GM23248 (cell line): ENCODE results near the gene TENM4. TPM values are rescaled to one million over a fixed set of nuclear protein-coding genes. Genes with fewer than 3 reads are reported as not detected.

Source experiments
- DNase-seq: peaks from one replicate; pipeline ENCODE4 v3.0.0-alpha.2; 2015
- H2AFZ ChIP-seq: fragments of 200-600 bp; sonication (generic); 2 replicates; pipeline ENCODE4 v1.6.1; 2016; ENCODE audit warnings: antibody characterized with exemption
- H3F3A ChIP-seq: fragments of 200-600 bp; sonication (generic); 2 replicates; pipeline ENCODE4 v1.6.1; 2016; ENCODE audit warnings: mild to moderate bottlenecking, antibody characterized with exemption, mixed run types; ENCODE audit not compliant: insufficient read depth
- H3K27ac ChIP-seq: fragments of 200-600 bp; sonication (generic); 2 replicates; pipeline ENCODE4 v1.5.1; 2016; ENCODE audit warnings: mild to moderate bottlenecking
- H3K27me3 ChIP-seq: fragments of 200-600 bp; sonication (generic); replicated peaks from 2 replicates; pipeline ENCODE4 v1.6.1; 2016; ENCODE audit warnings: mild to moderate bottlenecking; ENCODE audit not compliant: insufficient read depth
- H3K36me3 ChIP-seq: fragments of 200-600 bp; sonication (generic); 2 replicates; pipeline ENCODE4 v1.6.1; 2016; ENCODE audit warnings: low read depth, mild to moderate bottlenecking
- H3K4me1 ChIP-seq: fragments of 200-600 bp; sonication (generic); 2 replicates; pipeline ENCODE4 v1.6.1; 2016; ENCODE audit warnings: mild to moderate bottlenecking; ENCODE audit not compliant: insufficient read depth
- H3K4me2 ChIP-seq: fragments of 200-600 bp; sonication (generic); one replicate; pipeline ENCODE4 v1.6.1; 2016; ENCODE audit warnings: mild to moderate bottlenecking; ENCODE audit not compliant: unreplicated experiment
- H3K4me3 ChIP-seq: fragments of 200-600 bp; sonication (generic); 2 replicates; pipeline ENCODE4 v1.5.1; 2016; ENCODE audit warnings: mild to moderate bottlenecking
- H3K79me2 ChIP-seq: fragments of 200-600 bp; sonication (generic); 2 replicates; pipeline ENCODE4 v1.6.1; 2016; ENCODE audit warnings: mild to moderate bottlenecking; ENCODE audit not compliant: insufficient read depth
- H3K9ac ChIP-seq: fragments of 200-600 bp; sonication (generic); 2 replicates; pipeline ENCODE4 v1.6.1; 2016; ENCODE audit warnings: mild to moderate bottlenecking
- H3K9me2 ChIP-seq: fragments of 200-600 bp; sonication (generic); 2 replicates; pipeline ENCODE4 v1.6.1; 2016; ENCODE audit warnings: mixed run types, mild to moderate bottlenecking, moderate library complexity; ENCODE audit not compliant: insufficient read depth
- H3K9me3 ChIP-seq: fragments of 200-600 bp; sonication (generic); one replicate; pipeline ENCODE4 v1.6.1; 2017; ENCODE audit warnings: low read depth
- H4K20me1 ChIP-seq: fragments of 200-600 bp; sonication (generic); 2 replicates; pipeline ENCODE4 v1.6.0; 2016; ENCODE audit not compliant: insufficient read depth
- EZH2 ChIP-seq: fragments of 200-600 bp; sonication (generic); IDR thresholded peaks from 2 replicates; pipeline ENCODE4 v1.6.1; 2018; ENCODE audit warnings: antibody characterized with exemption, mild to moderate bottlenecking; ENCODE audit not compliant: insufficient read depth, poor library complexity, severe bottlenecking
- EZH2phosphoT487 ChIP-seq: fragments of 200-600 bp; sonication (generic); IDR thresholded peaks from 2 replicates; pipeline ENCODE4 v1.6.1; 2018; ENCODE audit warnings: antibody characterized with exemption, moderate library complexity, mild to moderate bottlenecking, low read depth; ENCODE audit not compliant: insufficient read depth
- WGBS, 2 experiments: methylation state at CpG; one replicate each; pipeline ENCODE4 v1.1.6; 2015 to 2017; ENCODE audit warnings: low lambda C conversion rate in 2 of 2, low coverage in 1 of 2; ENCODE audit errors: missing lambda C conversion rate in 2 of 2; 5-methylcytosine and 5-hydroxymethylcytosine counted together
- in situ Hi-C: fragments of 300-500 bp; cut with MboI; formaldehyde crosslinking; loops from 2 replicates; pipeline ENCODE4 v1.15.0; 2020
- polyA plus RNA-seq: library from polyadenylated mRNA; unstranded; fragments of >200 nt; fragmentation: Nextera tagmentation; extraction: Ambion mirVana; gene quantifications from 2 replicates; pipeline ENCODE4 v1.2.1, GENCODE V29; 2016
- total RNA-seq: library from RNA; depleted of rRNA; stranded (reverse); fragments of >200 nt; shearing (Covaris generic); gene quantifications from 2 replicates; pipeline ENCODE4 v1.2.3, GENCODE V29; 2014

Gene TENM4
- total and polyA plus RNA-seq, 2 experiments from 2014 or later = 0.11 to 0.48 TPM

DNA sequence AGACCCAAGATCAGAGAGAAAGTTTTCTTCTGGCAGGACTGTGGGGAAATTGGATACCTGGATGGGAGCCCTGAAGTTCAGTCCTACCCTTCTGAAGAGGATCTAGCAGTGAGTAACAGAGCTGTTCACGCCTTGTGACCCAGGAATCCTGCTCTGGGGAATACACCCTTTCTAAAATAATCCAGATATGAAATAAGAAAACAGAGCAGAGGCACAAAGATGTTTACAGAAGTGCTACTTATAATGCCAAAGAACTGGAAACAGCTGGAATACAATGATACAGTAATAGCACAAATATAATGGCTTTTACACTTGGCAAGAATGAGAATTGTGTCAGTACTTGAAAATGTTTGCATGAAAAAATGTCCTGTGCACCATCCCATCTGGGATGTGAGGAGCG, 562.2 kb downstream of the TENM4 start:
- WGBS, 2 experiments = 6 to 8% methylated on average over 2 of the region's 2 CpGs
- no peak overlapping the region for H3K27ac ChIP-seq
- no peak overlapping the region for H3K9ac ChIP-seq
- H3K4me2 ChIP-seq = no peak overlapping the region
- no peaks in the 10 kb centered on the region for H3K36me3 ChIP-seq
- H2AFZ ChIP-seq = no peak overlapping the region
- TF ChIP-seq EZH2 (no peak), EZH2phosphoT487 (no peak)
- no peaks in the 10 kb centered on the region for H4K20me1 ChIP-seq
- H3K9me2 ChIP-seq = no peaks in the 10 kb centered on the region
- no peak for DNase-seq
- no peaks in the 10 kb centered on the region for H3K27me3 ChIP-seq
- H3K4me1 ChIP-seq = no peaks in the 10 kb centered on the region
- no peak overlapping the region for H3K4me3 ChIP-seq
- H3K9me3 ChIP-seq = no peaks in the 10 kb centered on the region
- in situ Hi-C loops = no loop called here
- H3K79me2 ChIP-seq = no peaks in the 10 kb centered on the region
- no peaks in the 10 kb centered on the region for H3F3A ChIP-seq

DNA sequence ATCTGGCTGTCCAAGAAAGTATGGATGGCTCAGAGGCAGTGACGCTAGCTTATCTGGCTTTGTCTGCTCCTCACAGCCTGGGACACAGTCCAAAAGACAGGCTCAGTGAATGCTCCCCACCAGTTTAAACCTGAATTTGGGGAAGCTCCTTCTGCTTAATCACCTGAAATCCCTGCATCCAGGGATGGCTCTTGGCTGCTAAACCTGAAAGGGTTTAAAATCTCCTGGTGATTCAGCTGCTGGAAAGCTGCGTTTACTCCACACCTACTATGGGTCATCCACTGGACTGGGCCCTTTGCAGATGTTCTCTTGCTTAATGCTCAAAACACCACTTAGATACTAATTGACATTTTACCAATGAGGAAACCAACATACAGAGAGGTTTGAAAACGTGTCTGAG, 564.2 kb downstream of the TENM4 start:
- Histone ChIP-seq H2AFZ (no peak overlapping the region), H3K4me1 (no peaks in the 10 kb centered on the region), H3K36me3 (no peaks in the 10 kb centered on the region), H3K4me3 (no peak overlapping the region), H4K20me1 (no peaks in the 10 kb centered on the region), H3F3A (no peaks in the 10 kb centered on the region), H3K9ac (no peak overlapping the region), H3K27me3 (no peaks in the 10 kb centered on the region), H3K9me2 (no peaks in the 10 kb centered on the region), H3K4me2 (no peak overlapping the region), H3K79me2 (no peaks in the 10 kb centered on the region), H3K9me3 (no peaks in the 10 kb centered on the region), H3K27ac (no peak overlapping the region)
- TF ChIP-seq EZH2phosphoT487 (no peak), EZH2 (no peak)
- DNase-seq = no peak
- in situ Hi-C loops = no loop called here
- 34 to 49% methylated on average over 3 of the region's 3 CpGs for WGBS, 2 experiments

DNA sequence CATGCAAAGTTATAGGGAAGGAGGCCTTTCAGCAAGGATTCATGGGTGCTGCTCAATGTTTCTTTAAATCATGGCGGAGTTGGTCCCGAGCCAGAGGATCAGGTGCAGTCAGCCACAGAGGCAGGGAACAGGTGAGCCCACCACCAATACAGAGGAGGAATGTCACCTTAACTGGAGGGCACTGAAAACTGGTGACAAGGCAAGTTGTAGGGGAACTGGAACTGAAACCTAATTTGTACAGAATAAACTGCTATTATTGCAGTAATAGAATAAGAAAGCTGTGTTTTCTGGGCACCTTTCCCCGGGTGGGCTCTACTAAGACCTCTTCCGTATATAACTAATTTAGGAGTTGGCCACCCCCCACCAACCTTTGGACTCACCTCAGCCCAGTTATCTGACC, 570.2 kb downstream of the TENM4 start:
- Histone ChIP-seq H3K27me3 (peaks cover 7% of the 10 kb centered on the region; the same call in 1 of the 2 replicates), H3F3A (no peaks in the 10 kb centered on the region), H3K36me3 (no peaks in the 10 kb centered on the region), H3K9me2 (no peaks in the 10 kb centered on the region), H3K27ac (no peak overlapping the region), H3K4me2 (no peak overlapping the region), H2AFZ (no peak overlapping the region), H4K20me1 (no peaks in the 10 kb centered on the region), H3K79me2 (no peaks in the 10 kb centered on the region), H3K9ac (no peak overlapping the region), H3K4me1 (no peaks in the 10 kb centered on the region), H3K9me3 (no peaks in the 10 kb centered on the region), H3K4me3 (no peak overlapping the region)
- TF ChIP-seq EZH2 = no peak
- TF ChIP-seq EZH2phosphoT487 = no peak
- WGBS, 2 experiments = 31 to 33% methylated on average over 4 of the region's 4 CpGs
- no peak for DNase-seq
- in situ Hi-C loops = no loop called here

DNA sequence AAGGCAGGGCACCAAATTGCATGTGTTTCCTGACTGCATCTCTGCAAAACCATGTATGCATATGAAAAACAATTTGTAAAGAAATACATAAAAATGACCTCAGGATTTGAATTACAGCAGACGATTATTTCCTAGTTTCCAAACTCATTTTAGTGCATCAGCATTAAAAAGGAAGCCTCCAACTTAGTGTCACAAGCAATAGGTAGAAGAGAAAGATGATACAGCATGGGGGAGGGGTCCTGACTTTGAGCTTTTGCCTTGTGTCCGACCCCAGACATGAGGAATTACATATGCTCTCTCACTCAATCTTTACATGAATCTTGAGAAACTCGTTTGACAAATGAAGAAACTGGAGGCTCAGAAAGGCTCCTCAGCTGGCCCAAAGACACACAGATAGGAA, 571.5 kb downstream of the TENM4 start:
- Histone ChIP-seq H4K20me1 (no peaks in the 10 kb centered on the region), H3K4me1 (no peaks in the 10 kb centered on the region), H3K9me3 (no peaks in the 10 kb centered on the region), H3K4me3 (no peak overlapping the region), H2AFZ (no peak overlapping the region), H3K36me3 (no peaks in the 10 kb centered on the region), H3K9ac (no peak overlapping the region), H3F3A (no peaks in the 10 kb centered on the region), H3K27me3 (peaks cover 7% of the 10 kb centered on the region; the same call in 1 of the 2 replicates), H3K9me2 (no peaks in the 10 kb centered on the region), H3K79me2 (no peaks in the 10 kb centered on the region), H3K4me2 (no peak overlapping the region), H3K27ac (no peak overlapping the region)
- DNase-seq = no peak
- no peak for TF ChIP-seq EZH2phosphoT487
- no peak for TF ChIP-seq EZH2
- 6 to 12% methylated on average over 3 of the region's 3 CpGs for WGBS, 2 experiments
- in situ Hi-C loops = no loop called here

DNA sequence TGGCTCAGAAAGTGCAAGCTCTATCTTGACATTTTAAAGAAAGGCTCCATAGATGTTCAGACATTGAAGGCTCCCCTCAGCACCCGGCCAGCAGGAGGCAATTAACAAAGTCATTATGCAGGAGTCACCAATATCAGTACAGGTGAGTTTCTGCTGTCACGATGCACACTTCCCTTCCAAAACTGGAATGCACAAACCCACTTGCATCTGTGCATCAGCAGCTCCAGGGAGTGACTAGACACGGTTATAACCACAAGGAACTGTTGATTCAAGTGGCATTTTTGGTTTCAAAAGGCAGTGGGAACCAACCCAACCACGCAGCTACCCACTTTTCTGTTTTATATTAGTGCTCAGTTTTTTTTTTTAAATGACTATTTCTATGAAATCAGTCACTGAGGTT, 572.3 kb downstream of the TENM4 start:
- no peaks in the 10 kb centered on the region for H3K4me1 ChIP-seq
- H3K9me2 ChIP-seq = no peaks in the 10 kb centered on the region
- no peaks in the 10 kb centered on the region for H3K36me3 ChIP-seq
- H3K9ac ChIP-seq = no peak overlapping the region
- no peak for TF ChIP-seq EZH2phosphoT487
- TF ChIP-seq EZH2 = no peak
- H3K4me3 ChIP-seq = no peak overlapping the region
- peaks cover 7% of the 10 kb centered on the region; the same call in 1 of the 2 replicates for H3K27me3 ChIP-seq
- no peak overlapping the region for H3K4me2 ChIP-seq
- 10 to 15% methylated on average over 4 of the region's 4 CpGs for WGBS, 2 experiments
- no peak overlapping the region for H3K27ac ChIP-seq
- in situ Hi-C loops = no loop called here
- H3K79me2 ChIP-seq = no peaks in the 10 kb centered on the region
- no peaks in the 10 kb centered on the region for H3F3A ChIP-seq
- H3K9me3 ChIP-seq = no peaks in the 10 kb centered on the region
- no peak overlapping the region for H2AFZ ChIP-seq
- DNase-seq = no peak
- no peaks in the 10 kb centered on the region for H4K20me1 ChIP-seq
